B cell (primary cell): ENCODE measurements around the gene PPP1R18.
"Not testable (repeated sequence)": the region's sequence is repeated elsewhere in the genome, so short reads cannot be mapped to it uniquely, and the experiment has no call there.

Experiments used
- CTCF ChIP-seq: fragments of 200-600 bp; IDR thresholded peaks from one replicate; pipeline ENCODE4 v1.8.0; 2022; ENCODE audit warnings: antibody characterized with exemption, mild to moderate bottlenecking
- EZH2 ChIP-seq: IDR thresholded peaks from 2 replicates; pipeline ENCODE4 v1.6.1; 2012; ENCODE audit warnings: borderline replicate concordance, low read depth, mild to moderate bottlenecking, moderate library complexity, low read length; ENCODE audit not compliant: insufficient read depth, poor library complexity, severe bottlenecking

DNA sequence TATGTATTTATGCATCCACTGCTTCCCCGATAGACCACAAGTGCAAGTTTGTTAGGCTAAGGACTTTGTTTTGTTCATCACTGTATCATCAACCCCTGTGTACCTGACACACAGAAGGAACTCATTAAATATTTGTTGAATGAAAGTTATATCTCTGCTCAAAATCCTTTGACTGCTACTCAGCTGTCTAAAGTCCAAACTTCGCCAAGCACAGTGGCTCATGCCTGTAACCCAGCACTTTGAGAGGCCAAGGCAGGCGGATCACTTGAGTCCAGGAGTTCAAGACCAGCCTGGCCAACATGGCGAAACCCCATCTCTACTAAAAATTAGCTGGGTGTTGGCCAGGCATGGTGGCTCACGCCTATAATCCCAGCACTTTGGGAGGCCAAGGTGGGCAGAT is 28.5 kb downstream of the PPP1R18 start:
- not testable (repeated sequence) for TF ChIP-seq CTCF, EZH2
